HTR-8/SVneo (cell line): Measurements from ENCODE around the gene AR.
"Not testable (repeated sequence)": the region's sequence is repeated elsewhere in the genome, so short reads cannot be mapped to it uniquely, and the experiment has no call there.

Experiments
- DNase-seq: peaks from one replicate; pipeline ENCODE4 v3.0.0; 2011; ENCODE audit warnings: low spot score, mixed read lengths; ENCODE audit not compliant: insufficient read length
- FAIRE-seq: peaks from 2 replicates; lab custom pipeline; 2011; peaks lifted over from hg19 to GRCh38; lab: Jason Lieb, UNC

The AR gene

GRCh38 chrX:67622053-67622585 lies 78.3 kb downstream of the AR start:
- FAIRE-seq = no peak
- DNase-seq = no peak

GRCh38 chrX:67624325-67624724 lies 80.5 kb downstream of the AR start:
- FAIRE-seq (no peak), DNase-seq (no peak)

- no peak for DNase-seq
- no peak for FAIRE-seq
These were observed 91.6 kb downstream of the AR start for GRCh38 chrX:67635424-67635823.

- no peak for DNase-seq
- no peak for FAIRE-seq
These were observed 92.7 kb downstream of the AR start for GRCh38 chrX:67636532-67636931.

GRCh38 chrX:67637293-67637692 lies 93.5 kb downstream of the AR start:
- DNase-seq, FAIRE-seq: not testable (repeated sequence)

GRCh38 chrX:67648361-67648760 lies 104.5 kb downstream of the AR start:
- no peak for DNase-seq

GRCh38 chrX:67651437-67652142 lies 107.8 kb downstream of the AR start:
- FAIRE-seq (no peak), DNase-seq (no peak)

More at GRCh38 chrX:67648361-67648760, 104.5 kb downstream of the AR start:
- no peak for FAIRE-seq

GRCh38 chrX:67652543-67652942 lies 108.7 kb downstream of the AR start:
- DNase-seq (no peak), FAIRE-seq (no peak)

GRCh38 chrX:67654301-67654700 lies 110.5 kb downstream of the AR start:
- no peak for DNase-seq
- no peak for FAIRE-seq

- FAIRE-seq (no peak), DNase-seq (no peak)
These were observed 121.8 kb downstream of the AR start for GRCh38 chrX:67665583-67665982.

GRCh38 chrX:67670717-67671116 lies 126.9 kb downstream of the AR start:
- DNase-seq, FAIRE-seq: not testable (repeated sequence)

- FAIRE-seq (no peak), DNase-seq (no peak)
These were observed 130.0 kb downstream of the AR start for GRCh38 chrX:67673741-67674274.

- no peak for DNase-seq
- no peak for FAIRE-seq
These were observed 130.9 kb downstream of the AR start for GRCh38 chrX:67674741-67675140.

- no peak for DNase-seq
- FAIRE-seq = no peak
These were observed 140.3 kb downstream of the AR start for GRCh38 chrX:67684136-67684535.

- DNase-seq = no peak
- FAIRE-seq = no peak
These were observed 148.4 kb downstream of the AR start for GRCh38 chrX:67692246-67692645.

- DNase-seq (no peak), FAIRE-seq (no peak)
These were observed 150.1 kb downstream of the AR start for GRCh38 chrX:67693928-67694327.

- DNase-seq = no peak
- no peak for FAIRE-seq
These were observed 153.6 kb downstream of the AR start for GRCh38 chrX:67697452-67697851.

GRCh38 chrX:67700602-67701001 lies 156.8 kb downstream of the AR start:
- FAIRE-seq (no peak), DNase-seq (no peak)

- FAIRE-seq = no peak
These were observed 170.2 kb downstream of the AR start for GRCh38 chrX:67714004-67714403.

GRCh38 chrX:67717571-67717970 lies 173.8 kb downstream of the AR start:
- FAIRE-seq (no peak), DNase-seq (no peak)

More at GRCh38 chrX:67714004-67714403, 170.2 kb downstream of the AR start:
- DNase-seq = no peak

GRCh38 chrX:67718926-67719325 lies 175.1 kb downstream of the AR start:
- DNase-seq = no peak
- FAIRE-seq = no peak

GRCh38 chrX:67720344-67720743 lies 176.5 kb downstream of the AR start:
- DNase-seq = no peak
- FAIRE-seq = no peak
